Glutamatergic neuron (in vitro differentiated cells): ENCODE data around the gene TENT4B. TPM values are rescaled to one million over a fixed set of nuclear protein-coding genes. Genes with fewer than 3 reads are reported as not detected.

Experiments used
- DNase-seq: peaks from one replicate; pipeline ENCODE4 v3.0.0; 2022
- H3K27ac Mint-ChIP-seq: one replicate; pipeline ENCODE4 v1.8.0; 2020; ENCODE audit warnings: mild to moderate bottlenecking, mixed read lengths, inconsistent platforms; ENCODE audit not compliant: unreplicated experiment
- H3K27me3 Mint-ChIP-seq: one replicate; pipeline ENCODE4 v1.8.0; 2020; ENCODE audit warnings: mild to moderate bottlenecking, moderate library complexity, mixed read lengths, inconsistent platforms; ENCODE audit not compliant: unreplicated experiment
- H3K36me3 Mint-ChIP-seq: one replicate; pipeline ENCODE4 v1.8.0; 2020; ENCODE audit warnings: mild to moderate bottlenecking, mixed read lengths, inconsistent platforms; ENCODE audit not compliant: unreplicated experiment
- H3K4me1 Mint-ChIP-seq: one replicate; pipeline ENCODE4 v1.8.0; 2020; ENCODE audit warnings: mild to moderate bottlenecking, low read depth, mixed read lengths, inconsistent platforms; ENCODE audit not compliant: unreplicated experiment
- H3K4me3 Mint-ChIP-seq: one replicate; pipeline ENCODE4 v1.8.0; 2020; ENCODE audit warnings: mild to moderate bottlenecking, mixed read lengths, inconsistent platforms; ENCODE audit not compliant: unreplicated experiment
- H3K9me3 Mint-ChIP-seq: one replicate; pipeline ENCODE4 v1.8.0; 2020; ENCODE audit warnings: mild to moderate bottlenecking, moderate library complexity, mixed read lengths, inconsistent platforms; ENCODE audit not compliant: unreplicated experiment
- CTCF ChIP-seq: fragments of 200-600 bp; sonication (generic); IDR thresholded peaks from one replicate; pipeline ENCODE4 v1.5.0; 2021; ENCODE audit not compliant: partially characterized antibody, unreplicated experiment
- total RNA-seq: library from RNA; stranded (reverse); fragmentation: NEBNext Ultra II Directional; extraction: Animal tissue kit (Norgen Biotek cat#: 25700); gene quantifications from one replicate; pipeline ENCODE4 v1.2.1, GENCODE V29; 2021; ENCODE audit not compliant: unreplicated experiment

TENT4B gene
- total RNA-seq, 1 donor from 2014 or later: 9.5 TPM

GRCh38 chr16:50153596-50154419 is 702 bp downstream of the TENT4B start:
- Mint-ChIP-seq H3K9me3 (peaks cover 7% of the 10 kb centered on the region), H3K36me3 (no peaks in the 10 kb centered on the region), H3K4me3 (peak overlapping the region; percentile 90), H3K4me1 (peaks cover 17% of the 10 kb centered on the region), H3K27me3 (peaks cover 10% of the 10 kb centered on the region), H3K27ac (peak overlapping the region; percentile 31)
- TF ChIP-seq CTCF: no peak
- DNase-seq: peak; percentile 38

- Mint-ChIP-seq H3K4me1 (peaks cover 17% of the 10 kb centered on the region), H3K4me3 (peak overlapping the region; percentile 90), H3K9me3 (peaks cover 7% of the 10 kb centered on the region), H3K27ac (peak overlapping the region; percentile 31), H3K27me3 (peaks cover 10% of the 10 kb centered on the region), H3K36me3 (no peaks in the 10 kb centered on the region)
- no peak for TF ChIP-seq CTCF
- no peak for DNase-seq
These were observed 1.4 kb downstream of the TENT4B start for GRCh38 chr16:50154420-50154950.

- H3K4me3 Mint-ChIP-seq: peak overlapping the region; percentile 90
- peaks cover 17% of the 10 kb centered on the region for H3K4me1 Mint-ChIP-seq
- peaks cover 9% of the 10 kb centered on the region for H3K27me3 Mint-ChIP-seq
- H3K27ac Mint-ChIP-seq: no peak overlapping the region
- no peaks in the 10 kb centered on the region for H3K36me3 Mint-ChIP-seq
- peaks cover 7% of the 10 kb centered on the region for H3K9me3 Mint-ChIP-seq
- DNase-seq: no peak
- no peak for TF ChIP-seq CTCF
These were observed 2.8 kb downstream of the TENT4B start for GRCh38 chr16:50155925-50156324.

- Mint-ChIP-seq H3K27ac (no peak overlapping the region), H3K36me3 (no peaks in the 10 kb centered on the region), H3K4me1 (peaks cover 17% of the 10 kb centered on the region), H3K27me3 (peaks cover 7% of the 10 kb centered on the region), H3K9me3 (peaks cover 7% of the 10 kb centered on the region), H3K4me3 (peak overlapping the region; percentile 57)
- no peak for DNase-seq
- no peak for TF ChIP-seq CTCF
These were observed 3.5 kb downstream of the TENT4B start for GRCh38 chr16:50156590-50156989.

- no peak for DNase-seq
- Mint-ChIP-seq H3K27ac (no peak overlapping the region), H3K9me3 (no peaks in the 10 kb centered on the region), H3K4me1 (peaks cover 4% of the 10 kb centered on the region), H3K27me3 (no peaks in the 10 kb centered on the region), H3K36me3 (no peaks in the 10 kb centered on the region), H3K4me3 (no peak overlapping the region)
- no peak for TF ChIP-seq CTCF
These were observed 7.5 kb downstream of the TENT4B start for GRCh38 chr16:50160495-50161164.
